SK-N-SH (cell line): ENCODE data around the gene MYPN. TPM values are rescaled to one million over a fixed set of nuclear protein-coding genes. Genes with fewer than 3 reads are reported as not detected.

ENCODE experiments used
- CTCF ChIA-PET: fragments of 300-600, 350-600 bp; formaldehyde crosslinking; extraction: SDS; loops from one replicate; lab custom pipeline; 2021; lab: Yijun Ruan, JAX
- POLR2A ChIA-PET: fragments of 350-600 bp; sonication (Branson Sonifier 250); formaldehyde crosslinking; extraction: SDS; loops from one replicate; lab custom pipeline; 2020; ENCODE audit warnings: antibody characterized with exemption, inconsistent platforms; lab: Yijun Ruan, JAX
- DNase-seq: peaks from one replicate; pipeline ENCODE4 v3.0.0; 2012
- H2AFZ ChIP-seq: fragments of 200-600 bp; sonication (generic); 2 replicates; pipeline ENCODE4 v1.8.1; 2016; ENCODE audit warnings: antibody characterized with exemption, mild to moderate bottlenecking, low read depth
- H3F3A ChIP-seq: fragments of 200-600 bp; sonication (generic); replicated peaks from 2 replicates; pipeline ENCODE3; 2016; ENCODE audit warnings: antibody characterized with exemption, mild to moderate bottlenecking; ENCODE audit not compliant: insufficient read depth
- H3K27ac ChIP-seq, 2 experiments: fragments of 200-500 bp in 1 of 2; fragments of 200-600 bp in 1 of 2; sonication (Bioruptor generic) in 1 of 2; sonication (generic), shearing (Covaris generic) in 1 of 2; 2 replicates each; pipeline versions ENCODE4 v1.5.1 to v1.6.1; 2014 to 2016; ENCODE audit warnings: low read depth in 2 of 2, inconsistent platforms in 1 of 2, low read length in 1 of 2, mild to moderate bottlenecking in 1 of 2, mixed read lengths in 1 of 2
- H3K27me3 ChIP-seq: fragments of 200-600 bp; sonication (generic), shearing (Covaris generic); 2 replicates; pipeline ENCODE4 v1.6.1; 2016; ENCODE audit warnings: mixed run types; ENCODE audit not compliant: insufficient read depth
- H3K36me3 ChIP-seq, 2 experiments: fragments of 200-500 bp in 1 of 2; fragments of 200-600 bp in 1 of 2; sonication (Bioruptor generic) in 1 of 2; sonication (generic) in 1 of 2; replicated peaks in 1 of 2; 2 replicates each; pipeline versions ENCODE3 to v1.5.1; 2014 to 2016; ENCODE audit warnings: low read length in 1 of 2, mild to moderate bottlenecking in 1 of 2; ENCODE audit not compliant: insufficient read depth in 2 of 2, control insufficient read depth in 1 of 2
- H3K4me1 ChIP-seq, 2 experiments: fragments of 200-500 bp in 1 of 2; fragments of 200-600 bp in 1 of 2; sonication (Bioruptor generic) in 1 of 2; sonication (generic), shearing (Covaris generic) in 1 of 2; 2 replicates each; pipeline versions ENCODE4 v1.5.1 to v1.6.1; 2014 to 2016; ENCODE audit warnings: low read depth in 1 of 2, low read length in 1 of 2, mixed run types in 1 of 2; ENCODE audit not compliant: insufficient read depth in 2 of 2, control insufficient read depth in 1 of 2
- H3K4me2 ChIP-seq: fragments of 200-600 bp; sonication (generic), shearing (Covaris generic); 2 replicates; pipeline ENCODE4 v1.6.1; 2017; ENCODE audit warnings: mixed run types
- H3K4me3 ChIP-seq, 2 experiments: fragments of 200-500 bp in 1 of 2; fragments of 200-600 bp in 1 of 2; sonication (Bioruptor generic) in 1 of 2; sonication (generic), shearing (Covaris generic) in 1 of 2; 2 replicates each; pipeline versions ENCODE4 v1.5.1 to v1.8.1; 2014 to 2016; ENCODE audit warnings: low read depth in 2 of 2, inconsistent platforms in 1 of 2, low read length in 1 of 2, mild to moderate bottlenecking in 1 of 2, mixed read lengths in 1 of 2, moderate library complexity in 1 of 2
- H3K79me2 ChIP-seq: fragments of 200-600 bp; sonication (generic); 2 replicates; pipeline ENCODE4 v1.8.1; 2017; ENCODE audit warnings: mild to moderate bottlenecking; ENCODE audit not compliant: insufficient read depth
- H3K9ac ChIP-seq: fragments of 200-600 bp; sonication (generic); 2 replicates; pipeline ENCODE4 v1.6.1; 2017; ENCODE audit warnings: mixed run types
- H3K9me2 ChIP-seq: fragments of 200-600 bp; sonication (generic); 2 replicates; pipeline ENCODE4 v1.6.1; 2017; ENCODE audit warnings: mixed run types
- H3K9me3 ChIP-seq: fragments of 200-600 bp; sonication (generic); 2 replicates; pipeline ENCODE4 v1.6.1; 2017; ENCODE audit warnings: mixed run types, mild to moderate bottlenecking, moderate library complexity
- H4K20me1 ChIP-seq: fragments of 200-600 bp; sonication (generic); 2 replicates; pipeline ENCODE4 v1.6.1; 2017; ENCODE audit warnings: mild to moderate bottlenecking, mixed run types; ENCODE audit not compliant: insufficient read depth
- CTCF ChIP-seq: fragments of 200-600 bp; sonication (generic); IDR thresholded peaks from 2 replicates; pipeline ENCODE4 v1.6.1; 2017; ENCODE audit warnings: antibody characterized with exemption, mild to moderate bottlenecking, moderate library complexity
- ELF1 ChIP-seq: IDR thresholded peaks from 2 replicates; pipeline ENCODE4 v1.4.0; 2012
- EP300 ChIP-seq, 2 experiments: IDR thresholded peaks; 2 replicates each; pipeline versions ENCODE4 v1.4.0 to v1.6.1; 2012; ENCODE audit warnings: borderline replicate concordance in 1 of 2, low read depth in 1 of 2, low read length in 1 of 2
- FOXM1 ChIP-seq: IDR thresholded peaks from 2 replicates; pipeline ENCODE4 v1.4.0; 2012; ENCODE audit warnings: low read depth, mild to moderate bottlenecking
- GABPA ChIP-seq: IDR thresholded peaks from 2 replicates; pipeline ENCODE4 v1.4.0; 2012; ENCODE audit warnings: low read depth, mild to moderate bottlenecking
- GATA2 ChIP-seq: sonication (generic); formaldehyde crosslinking; IDR thresholded peaks from 2 replicates; pipeline ENCODE4 v1.5.0; 2020; ENCODE audit warnings: mild to moderate bottlenecking, missing genetic modification reagents
- IRF3 ChIP-seq: fragments of 150-350 bp; IDR thresholded peaks from 2 replicates; pipeline ENCODE4 v1.6.1; 2016; ENCODE audit warnings: mild to moderate bottlenecking, low read depth, low read length
- JUND ChIP-seq: IDR thresholded peaks from 2 replicates; pipeline ENCODE4 v1.4.0; 2012
- MXI1 ChIP-seq: IDR thresholded peaks from 2 replicates; pipeline ENCODE4 v1.6.1; 2012; ENCODE audit warnings: mild to moderate bottlenecking, low read depth, low read length, improper control_type of control experiment
- NRF1 ChIP-seq: IDR thresholded peaks from 2 replicates; pipeline ENCODE4 v1.6.1; 2012; ENCODE audit warnings: low read depth, mild to moderate bottlenecking, low read length
- PBX3 ChIP-seq: IDR thresholded peaks from 2 replicates; pipeline ENCODE4; 2012
- POLR2AphosphoS5 ChIP-seq: IDR thresholded peaks from 2 replicates; pipeline ENCODE4 v1.6.1; 2012; ENCODE audit warnings: low read depth, low read length
- RAD21 ChIP-seq: IDR thresholded peaks from 2 replicates; pipeline ENCODE4 v1.6.1; 2012; ENCODE audit warnings: mild to moderate bottlenecking, low read length
- RCOR1 ChIP-seq: fragments of 150-350 bp; IDR thresholded peaks from 2 replicates; pipeline ENCODE4 v1.6.1; 2017; ENCODE audit warnings: antibody characterized with exemption, low read length
- SMC3 ChIP-seq: IDR thresholded peaks from 2 replicates; pipeline ENCODE4 v1.6.1; 2012; ENCODE audit warnings: low read depth, low read length, improper control_type of control experiment
- TCF12 ChIP-seq: IDR thresholded peaks from 2 replicates; pipeline ENCODE4 v1.4.0; 2012
- USF2 ChIP-seq: fragments of 150-350 bp; IDR thresholded peaks from 2 replicates; pipeline ENCODE4 v1.6.1; 2017; ENCODE audit warnings: antibody characterized with exemption, low read length, low read depth, borderline replicate concordance
- YY1 ChIP-seq: IDR thresholded peaks from 2 replicates; pipeline ENCODE4 v1.4.0; 2012; ENCODE audit warnings: low read depth, mild to moderate bottlenecking
- WGBS: methylation state at CpG from one replicate; pipeline ENCODE4 v1.1.6; 2017; ENCODE audit warnings: low lambda C conversion rate; 5-methylcytosine and 5-hydroxymethylcytosine counted together
- polyA plus RNA-seq, 3 experiments: library from polyadenylated mRNA; depleted of rRNA; stranded (reverse); fragments of >200 nt; gene quantifications; 2 replicates each; pipeline ENCODE4 v1.2.3, GENCODE V29; 2012

Gene MYPN
- polyA plus RNA-seq, 1 of the 3 experiments (the other 2 are of a cell fraction): 0.43 TPM

- no peaks in the 10 kb centered on the region for H3K4me1 ChIP-seq
- no peak overlapping the region for H3K9ac ChIP-seq
- no peaks in the 10 kb centered on the region for H3K79me2 ChIP-seq
- POLR2A ChIA-PET: no interaction called here
- no peak overlapping the region for H3K27ac ChIP-seq
- H3F3A ChIP-seq: no peaks in the 10 kb centered on the region
- CTCF ChIA-PET: interaction anchor here (1.0 to 1.8 kb wide), 7 partner anchors 10 to 479 kb away, joined by 3 to 5 read pairs (median 3); no protein-coding TSS in a partner anchor
- H3K9me3 ChIP-seq: no peaks in the 10 kb centered on the region
- H3K36me3 ChIP-seq: no peaks in the 10 kb centered on the region
- DNase-seq: no peak
- WGBS: 86% methylated on average over 4 of the region's 4 CpGs
- TF ChIP-seq RAD21: no peak
- no peak for TF ChIP-seq PBX3
- TF ChIP-seq POLR2AphosphoS5: no peak
- no peak for TF ChIP-seq EP300 (IDR thresholded peaks at IDR 0.05; ENCODE audit: borderline replicate concordance in 1 of 2, low read depth in 1 of 2, low read length in 1 of 2)
- TF ChIP-seq USF2: no peak
- no peak for TF ChIP-seq FOXM1
- TF ChIP-seq JUND: no peak
- no peak for TF ChIP-seq GATA2
- TF ChIP-seq ELF1: no peak
- no peak for TF ChIP-seq YY1
- TF ChIP-seq GABPA: no peak
- no peak for TF ChIP-seq MXI1
- no peak for TF ChIP-seq TCF12
- no peak for TF ChIP-seq SMC3
- no peak overlapping the region for H3K4me2 ChIP-seq
- no peak overlapping the region for H3K4me3 ChIP-seq
- H3K9me2 ChIP-seq: no peaks in the 10 kb centered on the region
- no peak overlapping the region for H2AFZ ChIP-seq
- H3K27me3 ChIP-seq: no peaks in the 10 kb centered on the region
- no peaks in the 10 kb centered on the region for H4K20me1 ChIP-seq
These were observed 67.5 kb downstream of the MYPN start for GRCh38 chr10:68176797-68177196.

- Histone ChIP-seq H3F3A (no peaks in the 10 kb centered on the region), H2AFZ (no peak overlapping the region), H3K9me3 (no peaks in the 10 kb centered on the region), H3K79me2 (no peaks in the 10 kb centered on the region), H3K27ac (no peak overlapping the region), H3K27me3 (no peaks in the 10 kb centered on the region), H3K36me3 (no peaks in the 10 kb centered on the region), H3K9ac (no peak overlapping the region), H4K20me1 (no peaks in the 10 kb centered on the region), H3K4me1 (no peaks in the 10 kb centered on the region), H3K9me2 (no peaks in the 10 kb centered on the region), H3K4me3 (no peak overlapping the region), H3K4me2 (no peak overlapping the region)
- no peak for TF ChIP-seq NRF1
- no peak for TF ChIP-seq YY1
- no peak for TF ChIP-seq IRF3
- no peak for TF ChIP-seq CTCF
- TF ChIP-seq ELF1: no peak
- no peak for TF ChIP-seq RCOR1
- no peak for DNase-seq
- ChIA-PET CTCF (interaction anchor here (0.5 to 1.8 kb wide), 2 partner anchors 23 to 327 kb away, joined by 3 to 6 read pairs; no protein-coding TSS in a partner anchor), POLR2A (no interaction called here)
- 73% methylated on average over 4 of the region's 4 CpGs for WGBS
These were observed 69.3 kb downstream of the MYPN start for GRCh38 chr10:68178592-68178991.
